CD4-positive, alpha-beta T cell (primary cell): ENCODE data around the gene SAMD9L. TPM values are rescaled to one million over a fixed set of nuclear protein-coding genes. Genes with fewer than 3 reads are reported as not detected.
"Not testable (repeated sequence)": the region's sequence is repeated elsewhere in the genome, so short reads cannot be mapped to it uniquely, and the experiment has no call there.

Experiments used
- ATAC-seq: fragments of 200-7000 bp; cut with Tn5 transposase; one replicate; pipeline ENCODE4 v1.10.0; 2022; ENCODE audit warnings: mild to moderate bottlenecking; ENCODE audit not compliant: poor library complexity
- CTCF ChIA-PET: fragments of 350-600 bp; sonication (Branson Sonifier 250); formaldehyde crosslinking; loops from one replicate; lab custom pipeline; 2021; ENCODE audit warnings: antibody characterized with exemption, inconsistent platforms; lab: Charles Lee
- POLR2A ChIA-PET: fragments of 350-600 bp; sonication (Branson Sonifier 250); formaldehyde crosslinking; loops from one replicate; lab custom pipeline; 2021; ENCODE audit warnings: antibody characterized with exemption, inconsistent platforms; lab: Charles Lee
- DNase-seq, 14 experiments: peaks; one replicate each; pipeline ENCODE4 v3.0.0-alpha.2; 2013 to 2020; ENCODE audit warnings: mixed read lengths in 2 of 14
- H3K27ac ChIP-seq, 2 donors: one replicate each; pipeline versions ENCODE4 v1.5.1 to v1.7.0; 2013; ENCODE audit warnings: low read length in 2 of 2, low read depth in 1 of 2, mild to moderate bottlenecking in 1 of 2
- H3K27me3 ChIP-seq, 2 experiments: 1 replicate in 1 of 2; 2 replicates in 1 of 2; pipeline versions ENCODE4 v1.6.1 to v1.7.0; 2013; ENCODE audit warnings: low read length in 2 of 2, control low read depth in 1 of 2, mild to moderate bottlenecking in 1 of 2, moderate library complexity in 1 of 2; ENCODE audit not compliant: insufficient read depth in 2 of 2, control insufficient read depth in 1 of 2
- H3K36me3 ChIP-seq: one replicate; pipeline ENCODE4 v1.6.1; 2013; ENCODE audit warnings: low read length, control low read depth; ENCODE audit not compliant: insufficient read depth
- H3K4me1 ChIP-seq: one replicate; pipeline ENCODE4 v1.6.1; 2013; ENCODE audit warnings: low read length, control low read depth; ENCODE audit not compliant: insufficient read depth
- H3K4me3 ChIP-seq: one replicate; pipeline ENCODE4 v1.5.1; 2013; ENCODE audit warnings: mild to moderate bottlenecking, low read length, moderate library complexity
- H3K9me3 ChIP-seq, 2 experiments: 1 replicate in 1 of 2; 2 replicates in 1 of 2; pipeline versions ENCODE4 v1.6.1 to v1.7.0; 2013; ENCODE audit warnings: low read length in 2 of 2, mild to moderate bottlenecking in 2 of 2, control low read depth in 1 of 2, moderate library complexity in 1 of 2; ENCODE audit not compliant: control insufficient read depth in 1 of 2, insufficient read depth in 1 of 2
- H3K27ac Mint-ChIP-seq: one replicate; pipeline ENCODE4 v1.8.0; 2020; ENCODE audit warnings: mixed read lengths
- H3K27me3 Mint-ChIP-seq: one replicate; pipeline ENCODE4 v1.8.0; 2021; ENCODE audit warnings: mixed read lengths
- H3K36me3 Mint-ChIP-seq: one replicate; pipeline ENCODE4 v1.8.0; 2021; ENCODE audit warnings: low read depth, mixed read lengths
- H3K4me1 Mint-ChIP-seq: one replicate; pipeline ENCODE4 v1.8.0; 2021; ENCODE audit warnings: low read depth, mixed read lengths
- H3K4me3 Mint-ChIP-seq: one replicate; pipeline ENCODE4 v1.8.0; 2020; ENCODE audit warnings: mild to moderate bottlenecking, mixed read lengths
- H3K9me3 Mint-ChIP-seq: one replicate; pipeline ENCODE4 v1.8.0; 2020; ENCODE audit warnings: mixed read lengths
- intact Hi-C, 2 experiments: fragments of 100-400 bp; cut with DNase I in 1 of 2; cut with micrococcal nuclease in 1 of 2; formaldehyde crosslinking; loops; one replicate each; pipeline versions ENCODE4 v1.15.1 to v1.9.0; 2023 to 2025; cut with DNase I, micrococcal nuclease
- total RNA-seq, 174 experiments: library from RNA in 2 of 174; stranded (reverse) in 2 of 174; gene quantifications; one replicate each; pipeline ENCODE4 v1.2.3 and lab custom pipeline; 2021 to 2026
- TF ChIP-seq, protein P1 (sequence below): fragments of 200-600 bp; IDR thresholded peaks from one replicate; pipeline ENCODE4 v1.8.0; 2022; ENCODE audit warnings: antibody characterized with exemption, mild to moderate bottlenecking

The SAMD9L gene
- total RNA-seq, 2 experiments from 2014 or later = 7.9 to 8.5 TPM

DNA sequence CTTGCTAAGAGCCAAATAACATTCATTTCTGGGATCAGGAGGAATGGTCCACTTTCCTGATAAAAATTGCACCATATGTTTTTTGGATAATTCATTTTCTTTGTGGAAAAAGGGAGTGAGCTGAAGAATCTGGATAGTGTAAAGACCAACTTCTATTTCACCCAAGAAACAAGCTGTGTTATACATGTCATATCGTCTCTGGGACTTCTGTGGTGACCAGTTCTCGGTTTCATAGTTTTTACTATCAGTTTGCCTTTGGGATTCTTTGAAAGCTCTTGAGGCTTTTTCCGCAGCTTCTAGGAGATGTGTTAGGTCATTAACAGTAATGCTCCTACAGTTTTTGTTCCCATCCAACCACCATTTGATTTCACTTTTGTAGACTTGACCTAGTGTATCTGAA is 16.0 kb downstream of the SAMD9L start:
- intact Hi-C loops = no loop called here
- Histone ChIP-seq H3K9me3 (peaks cover 0 to 88% of the 10 kb centered on the region in 2 experiments), H3K27me3 (no peaks in the 10 kb centered on the region), H3K4me1 (no peaks in the 10 kb centered on the region), H3K4me3 (no peak overlapping the region), H3K36me3 (peaks cover 23% of the 10 kb centered on the region), H3K27ac (no peak overlapping the region)
- no peaks in the 10 kb centered on the region for H3K4me1 Mint-ChIP-seq
- no peak overlapping the region for H3K27ac Mint-ChIP-seq
- peaks cover 72% of the 10 kb centered on the region for H3K36me3 Mint-ChIP-seq
- TF ChIP-seq, protein P1, sequence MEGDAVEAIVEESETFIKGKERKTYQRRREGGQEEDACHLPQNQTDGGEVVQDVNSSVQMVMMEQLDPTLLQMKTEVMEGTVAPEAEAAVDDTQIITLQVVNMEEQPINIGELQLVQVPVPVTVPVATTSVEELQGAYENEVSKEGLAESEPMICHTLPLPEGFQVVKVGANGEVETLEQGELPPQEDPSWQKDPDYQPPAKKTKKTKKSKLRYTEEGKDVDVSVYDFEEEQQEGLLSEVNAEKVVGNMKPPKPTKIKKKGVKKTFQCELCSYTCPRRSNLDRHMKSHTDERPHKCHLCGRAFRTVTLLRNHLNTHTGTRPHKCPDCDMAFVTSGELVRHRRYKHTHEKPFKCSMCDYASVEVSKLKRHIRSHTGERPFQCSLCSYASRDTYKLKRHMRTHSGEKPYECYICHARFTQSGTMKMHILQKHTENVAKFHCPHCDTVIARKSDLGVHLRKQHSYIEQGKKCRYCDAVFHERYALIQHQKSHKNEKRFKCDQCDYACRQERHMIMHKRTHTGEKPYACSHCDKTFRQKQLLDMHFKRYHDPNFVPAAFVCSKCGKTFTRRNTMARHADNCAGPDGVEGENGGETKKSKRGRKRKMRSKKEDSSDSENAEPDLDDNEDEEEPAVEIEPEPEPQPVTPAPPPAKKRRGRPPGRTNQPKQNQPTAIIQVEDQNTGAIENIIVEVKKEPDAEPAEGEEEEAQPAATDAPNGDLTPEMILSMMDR = no peak
- no peaks in the 10 kb centered on the region for H3K27me3 Mint-ChIP-seq
- ChIA-PET POLR2A (interaction anchor here (0.6 to 1.3 kb wide), 2 partner anchors 14 to 741 kb away, joined by 3 to 5 read pairs; partner anchors contain the start of gene SAMD9), CTCF (no interaction called here)
- H3K9me3 Mint-ChIP-seq = peaks cover 14% of the 10 kb centered on the region
- DNase-seq (no peak), ATAC-seq (no peak)
- H3K4me3 Mint-ChIP-seq = no peak overlapping the region

DNA sequence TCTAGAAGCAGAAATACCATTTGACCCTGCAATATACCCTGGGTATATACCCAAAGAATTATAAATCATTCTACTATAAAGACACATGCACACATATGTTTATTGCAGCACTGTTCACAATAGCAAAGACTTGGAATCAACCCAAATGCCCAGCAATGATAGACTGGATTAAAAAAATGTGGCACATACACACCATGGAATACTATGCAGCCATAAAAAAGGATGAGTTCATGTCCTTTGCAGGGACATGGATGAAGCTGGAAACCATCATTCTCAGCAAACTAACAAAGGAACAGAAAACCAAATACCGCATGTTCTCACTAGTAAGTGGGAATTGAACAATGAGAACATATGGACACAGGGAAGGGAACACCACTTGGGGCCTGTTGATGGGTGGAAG is 21.2 kb downstream of the SAMD9L start:
- Mint-ChIP-seq H3K9me3 (peaks cover 19% of the 10 kb centered on the region), H3K36me3 (peaks cover 38% of the 10 kb centered on the region)
- H3K4me1 ChIP-seq, H3K36me3 ChIP-seq, H3K27ac Mint-ChIP-seq, H3K4me1 Mint-ChIP-seq, ATAC-seq, H3K27ac ChIP-seq, H3K27me3 ChIP-seq, H3K27me3 Mint-ChIP-seq, CTCF ChIA-PET, H3K4me3 Mint-ChIP-seq, H3K4me3 ChIP-seq, DNase-seq, POLR2A ChIA-PET: not testable (repeated sequence)
- peaks cover 0 to 45% of the 10 kb centered on the region in 2 experiments for H3K9me3 ChIP-seq
- intact Hi-C loops = loop anchor here in 1 of 2 experiments (10.0 kb wide), 2 partner anchors 1182 to 1388 kb away; partner anchors contain the start of gene AKAP9

DNA sequence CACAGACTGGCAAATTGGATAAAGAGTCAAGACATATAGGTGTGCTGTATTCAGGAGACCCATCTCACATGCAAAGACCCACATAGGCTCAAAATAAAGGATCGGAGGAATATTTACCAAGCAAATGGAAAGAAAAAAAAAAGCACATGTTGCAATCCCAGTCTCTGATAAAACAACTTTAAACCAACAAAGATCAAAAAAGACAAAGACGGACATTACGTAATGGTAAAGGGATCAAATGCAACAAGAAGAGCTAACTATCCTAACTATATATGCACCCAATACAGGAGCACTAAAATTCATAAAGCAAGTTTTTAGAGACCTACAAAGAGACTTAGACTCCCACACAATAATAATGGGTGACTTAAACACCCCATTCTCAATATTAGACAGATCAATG is 24.7 kb downstream of the SAMD9L start:
- not testable (repeated sequence) for H3K27ac Mint-ChIP-seq
- peaks cover 17% of the 10 kb centered on the region for H3K9me3 Mint-ChIP-seq

DNA sequence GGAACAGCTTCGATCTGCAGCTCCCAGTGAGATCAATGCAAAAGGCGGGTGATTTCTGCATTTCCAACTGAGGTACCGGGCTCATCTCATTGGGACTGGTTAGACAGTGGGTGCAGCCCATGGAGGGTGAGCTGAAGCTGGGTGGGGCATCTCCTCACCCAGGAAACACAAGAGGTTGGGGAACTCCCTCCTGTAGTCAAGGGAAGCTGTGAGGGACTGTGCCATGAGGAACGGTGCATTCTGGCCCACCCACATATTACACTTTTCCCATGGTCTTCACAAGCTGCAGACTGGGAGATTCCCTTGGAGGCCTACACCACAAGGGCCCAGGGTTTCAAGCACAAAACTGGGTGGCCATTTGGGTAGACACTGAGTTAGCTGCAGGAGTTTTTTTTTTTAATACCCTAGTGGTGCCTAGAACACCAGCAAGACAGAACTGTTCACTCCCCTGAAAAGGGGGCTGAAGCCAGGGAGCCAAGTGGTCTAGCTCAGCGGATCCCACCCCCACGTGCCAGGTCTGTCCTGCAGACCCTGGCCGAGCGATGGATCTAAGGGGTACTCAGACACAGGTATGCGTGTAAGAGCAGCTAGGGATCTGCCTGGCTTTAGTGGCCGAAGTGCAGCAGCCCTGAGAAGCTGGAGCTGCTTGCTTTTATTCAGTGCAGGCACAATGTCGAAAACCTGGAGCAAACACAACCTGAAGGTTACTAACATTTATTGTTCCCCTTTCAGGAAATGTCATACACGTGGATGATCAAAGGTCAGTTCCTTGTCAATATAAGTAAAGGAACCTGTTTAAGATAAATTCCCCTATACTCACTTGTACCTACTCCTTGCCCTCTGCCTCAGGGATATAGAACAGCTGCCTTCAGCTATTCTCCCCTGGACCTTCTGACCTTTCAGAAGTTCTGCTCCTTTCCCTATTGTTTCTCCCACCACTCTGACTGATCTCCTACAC is 27.3 kb downstream of the SAMD9L start:
- Mint-ChIP-seq H3K27me3 (no peaks in the 10 kb centered on the region), H3K36me3 (peaks cover 47% of the 10 kb centered on the region), H3K4me1 (peaks cover 25% of the 10 kb centered on the region), H3K9me3 (peaks cover 11% of the 10 kb centered on the region), H3K4me3 (no peak overlapping the region), H3K27ac (no peak overlapping the region)
- POLR2A ChIA-PET = no interaction called here
- Histone ChIP-seq H3K4me1 (peaks cover 15% of the 10 kb centered on the region), H3K9me3 (peaks cover 0 to 5% of the 10 kb centered on the region in 2 experiments), H3K27ac (no peak overlapping the region), H3K27me3 (no peaks in the 10 kb centered on the region), H3K4me3 (no peak overlapping the region), H3K36me3 (no peaks in the 10 kb centered on the region)
- ATAC-seq = no peak
- no peak for DNase-seq
- intact Hi-C loops = loop anchor here in 1 of 2 experiments (10.0 kb wide), 2 partner anchors 1176 to 1394 kb away; partner anchors contain the start of gene AKAP9
- TF ChIP-seq, protein P1 = no peak
- CTCF ChIA-PET = no interaction called here

More for the DNA sequence above, 24.7 kb downstream of the SAMD9L start:
- H3K4me1 Mint-ChIP-seq, H3K4me1 ChIP-seq, ATAC-seq, CTCF ChIA-PET, DNase-seq, H3K27me3 ChIP-seq, H3K27ac ChIP-seq, H3K27me3 Mint-ChIP-seq, H3K4me3 Mint-ChIP-seq, H3K4me3 ChIP-seq, H3K36me3 ChIP-seq: not testable (repeated sequence)
- POLR2A ChIA-PET = interaction anchor here (0.6 kb wide), 1 partner anchor 367 kb away, joined by 3 read pairs; no protein-coding TSS in a partner anchor
- H3K9me3 ChIP-seq = peaks cover 5 to 14% of the 10 kb centered on the region in 2 experiments
- peaks cover 33% of the 10 kb centered on the region for H3K36me3 Mint-ChIP-seq
- intact Hi-C loops = loop anchor here in 1 of 2 experiments (2.0 to 10.0 kb wide), 3 partner anchors 23 to 1391 kb away; partner anchors contain the start of gene AKAP9
